ENCODE results near the gene KCNH4. TPM values are rescaled to one million over a fixed set of nuclear protein-coding genes. Genes with fewer than 3 reads are reported as not detected.

Gene KCNH4
- total RNA-seq, 1 experiment from 2014 or later, result 0.24 TPM

- ATAC-seq (no peak), DNase-seq (ENCODE audit: low spot score) (no peak)
- TF ChIP-seq, protein P1, sequence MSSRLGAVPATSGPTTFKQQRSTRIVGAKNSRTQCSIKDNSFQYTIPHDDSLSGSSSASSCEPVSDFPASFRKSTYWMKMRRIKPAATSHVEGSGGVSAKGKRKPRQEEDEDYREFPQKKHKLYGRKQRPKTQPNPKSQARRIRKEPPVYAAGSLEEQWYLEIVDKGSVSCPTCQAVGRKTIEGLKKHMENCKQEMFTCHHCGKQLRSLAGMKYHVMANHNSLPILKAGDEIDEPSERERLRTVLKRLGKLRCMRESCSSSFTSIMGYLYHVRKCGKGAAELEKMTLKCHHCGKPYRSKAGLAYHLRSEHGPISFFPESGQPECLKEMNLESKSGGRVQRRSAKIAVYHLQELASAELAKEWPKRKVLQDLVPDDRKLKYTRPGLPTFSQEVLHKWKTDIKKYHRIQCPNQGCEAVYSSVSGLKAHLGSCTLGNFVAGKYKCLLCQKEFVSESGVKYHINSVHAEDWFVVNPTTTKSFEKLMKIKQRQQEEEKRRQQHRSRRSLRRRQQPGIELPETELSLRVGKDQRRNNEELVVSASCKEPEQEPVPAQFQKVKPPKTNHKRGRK (CRISPR knock-in tag; IDR thresholded peaks at IDR 0.05; ENCODE audit: borderline replicate concordance), result no peak
- no peak for TF ChIP-seq NFE2L1 (CRISPR knock-in tag; IDR thresholded peaks at IDR 0.05)
- TF ChIP-seq ZNF671 (CRISPR knock-in tag; IDR thresholded peaks at IDR 0.05), result no peak
- no peak for TF ChIP-seq PRRX2 (CRISPR knock-in tag; IDR thresholded peaks at IDR 0.05)
- TF ChIP-seq FOXP1 (CRISPR knock-in tag; IDR thresholded peaks at IDR 0.05; ENCODE audit: borderline replicate concordance), result no peak
- TF ChIP-seq, protein P2, sequence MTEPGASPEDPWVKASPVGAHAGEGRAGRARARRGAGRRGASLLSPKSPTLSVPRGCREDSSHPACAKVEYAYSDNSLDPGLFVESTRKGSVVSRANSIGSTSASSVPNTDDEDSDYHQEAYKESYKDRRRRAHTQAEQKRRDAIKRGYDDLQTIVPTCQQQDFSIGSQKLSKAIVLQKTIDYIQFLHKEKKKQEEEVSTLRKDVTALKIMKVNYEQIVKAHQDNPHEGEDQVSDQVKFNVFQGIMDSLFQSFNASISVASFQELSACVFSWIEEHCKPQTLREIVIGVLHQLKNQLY (CRISPR knock-in tag; IDR thresholded peaks at IDR 0.05), result no peak
- no peak for TF ChIP-seq RELA (CRISPR knock-in tag; IDR thresholded peaks at IDR 0.05; ENCODE audit: borderline replicate concordance)
- TF ChIP-seq, protein P3, sequence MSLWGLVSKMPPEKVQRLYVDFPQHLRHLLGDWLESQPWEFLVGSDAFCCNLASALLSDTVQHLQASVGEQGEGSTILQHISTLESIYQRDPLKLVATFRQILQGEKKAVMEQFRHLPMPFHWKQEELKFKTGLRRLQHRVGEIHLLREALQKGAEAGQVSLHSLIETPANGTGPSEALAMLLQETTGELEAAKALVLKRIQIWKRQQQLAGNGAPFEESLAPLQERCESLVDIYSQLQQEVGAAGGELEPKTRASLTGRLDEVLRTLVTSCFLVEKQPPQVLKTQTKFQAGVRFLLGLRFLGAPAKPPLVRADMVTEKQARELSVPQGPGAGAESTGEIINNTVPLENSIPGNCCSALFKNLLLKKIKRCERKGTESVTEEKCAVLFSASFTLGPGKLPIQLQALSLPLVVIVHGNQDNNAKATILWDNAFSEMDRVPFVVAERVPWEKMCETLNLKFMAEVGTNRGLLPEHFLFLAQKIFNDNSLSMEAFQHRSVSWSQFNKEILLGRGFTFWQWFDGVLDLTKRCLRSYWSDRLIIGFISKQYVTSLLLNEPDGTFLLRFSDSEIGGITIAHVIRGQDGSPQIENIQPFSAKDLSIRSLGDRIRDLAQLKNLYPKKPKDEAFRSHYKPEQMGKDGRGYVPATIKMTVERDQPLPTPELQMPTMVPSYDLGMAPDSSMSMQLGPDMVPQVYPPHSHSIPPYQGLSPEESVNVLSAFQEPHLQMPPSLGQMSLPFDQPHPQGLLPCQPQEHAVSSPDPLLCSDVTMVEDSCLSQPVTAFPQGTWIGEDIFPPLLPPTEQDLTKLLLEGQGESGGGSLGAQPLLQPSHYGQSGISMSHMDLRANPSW (CRISPR knock-in tag; conservative IDR thresholded peaks at IDR 0.05; ENCODE audit: low read depth), result no peak
- TF ChIP-seq ESRRA (CRISPR knock-in tag; IDR thresholded peaks at IDR 0.05; ENCODE audit: borderline replicate concordance), result no peak
- TF ChIP-seq EMX1 (CRISPR knock-in tag; IDR thresholded peaks at IDR 0.05), result no peak
- TF ChIP-seq ATF6 (CRISPR knock-in tag; IDR thresholded peaks at IDR 0.05), result no peak
- no peak for TF ChIP-seq ZNF121 (CRISPR knock-in tag; IDR thresholded peaks at IDR 0.05)
- Mint-ChIP-seq H3K9me3 (no peaks in the 10 kb centered on the region), H3K4me1 (peaks cover 23% of the 10 kb centered on the region), H3K4me3 (peak overlapping the region; percentile 70), H3K27me3 (ENCODE audit: low read depth) (peaks cover 6% of the 10 kb centered on the region), H3K27ac (no peak overlapping the region), H3K36me3 (no peaks in the 10 kb centered on the region)
- ChIA-PET POLR2A (interaction anchor here (0.7 to 1.1 kb wide), 4 partner anchors 34 to 158 kb away, joined by 3 to 4 read pairs (median 3); no protein-coding TSS in a partner anchor), CTCF (interaction anchor here (0.6 to 4.1 kb wide), 12 partner anchors 9 to 411 kb away, joined by 3 to 19 read pairs (median 6); partner anchors contain the start of genes DNAJC7, KAT2A and NKIRAS2)
These were observed 73.8 kb downstream of the KCNH4 start for GRCh38 chr17:42107124-42107523.

Other genes starting within 250 kb of the KCNH4 start
- 52.5 to 54.2 TPM (median 53.9 TPM) in 3 replicates for gene CNP, start 214.3 kb downstream of the KCNH4 start, total RNA-seq (2021)
- gene DNAJC7, start 163.7 kb downstream of the KCNH4 start, total RNA-seq (2021), result 111 to 140 TPM (median 114 TPM) in 3 replicates
- 31.9 to 37.3 TPM (median 36.1 TPM) in 3 replicates for gene NKIRAS2, start 161.1 kb downstream of the KCNH4 start, total RNA-seq (2021)
- 1.9 to 2.8 TPM (median 2.5 TPM) in 3 replicates for gene C17orf113, start 130.5 kb downstream of the KCNH4 start, total RNA-seq (2021)
- gene ZNF385C, start 82.7 kb downstream of the KCNH4 start, total RNA-seq (2021), result 3.1 to 4.5 TPM (median 3.7 TPM) in 3 replicates
- 6.3 to 7.6 TPM (median 7.3 TPM) in 3 replicates for gene DHX58, start 68.4 kb downstream of the KCNH4 start, total RNA-seq (2021)
- 44.8 to 54.0 TPM (median 52.7 TPM) in 3 replicates for gene KAT2A, start 59.8 kb downstream of the KCNH4 start, total RNA-seq (2021)
- 0.30 to 0.57 TPM (median 0.46 TPM) in 3 replicates for gene HSPB9, start 58.3 kb downstream of the KCNH4 start, total RNA-seq (2021)
- 74.3 to 84.8 TPM (median 84.1 TPM) in 3 replicates for gene RAB5C, start 26.2 kb downstream of the KCNH4 start, total RNA-seq (2021)
- gene HCRT, start 4.3 kb upstream of the KCNH4 start, total RNA-seq (2021), result not detected in 3 replicates
- gene GHDC, start 13.4 kb upstream of the KCNH4 start, total RNA-seq (2021), result 7.5 to 11.1 TPM (median 11.1 TPM) in 3 replicates
- 36.4 to 42.2 TPM (median 37.9 TPM) in 3 replicates for gene STAT5B, start 95.2 kb upstream of the KCNH4 start, total RNA-seq (2021)
- 6.6 to 10.9 TPM (median 9.7 TPM) in 3 replicates for gene STAT5A, start 107.4 kb upstream of the KCNH4 start, total RNA-seq (2021)
- gene STAT3, start 207.3 kb upstream of the KCNH4 start, total RNA-seq (2021), result 74.4 to 98.0 TPM (median 74.9 TPM) in 3 replicates
- 24.6 to 28.4 TPM (median 27.8 TPM) in 3 replicates for gene CAVIN1, start 242.1 kb upstream of the KCNH4 start, total RNA-seq (2021)

All from WTC11 (cell line).